HL-60/S4 (cell line): ENCODE results near the gene GPR162.

ENCODE experiments used
- in situ Hi-C: fragments of 300-500 bp; cut with MboI; formaldehyde crosslinking; loops from 2 replicates; pipeline ENCODE4 v1.14.3; 2022; ENCODE audit warnings: low sequenced_read_pairs

GPR162 gene

GRCh38 chr12:6833189-6833890 is 11.7 kb downstream of the GPR162 start:
- in situ Hi-C loops: no loop called here

GRCh38 chr12:6834254-6834653 is 12.6 kb downstream of the GPR162 start:
- in situ Hi-C loops: no loop called here

GRCh38 chr12:6834873-6835272 is 13.3 kb downstream of the GPR162 start:
- in situ Hi-C loops: no loop called here

GRCh38 chr12:6836851-6837250 is 15.2 kb downstream of the GPR162 start:
- in situ Hi-C loops: no loop called here

GRCh38 chr12:6837370-6838060 is 15.9 kb downstream of the GPR162 start:
- in situ Hi-C loops: no loop called here

GRCh38 chr12:6838854-6839253 is 17.2 kb downstream of the GPR162 start:
- in situ Hi-C loops: no loop called here

- in situ Hi-C loops: no loop called here
Observed at GRCh38 chr12:6839482-6840201, 18.0 kb downstream of the GPR162 start.

GRCh38 chr12:6840330-6840729 is 18.7 kb downstream of the GPR162 start:
- in situ Hi-C loops: no loop called here

GRCh38 chr12:6840761-6841515 is 19.3 kb downstream of the GPR162 start, which contains the start of gene GNB3:
Gene GNB3 (plus strand): TSS chr12:6840925. CDS start chr12:6841288, 363 bp downstream.
- in situ Hi-C loops: no loop called here

GRCh38 chr12:6842075-6842474 is 20.5 kb downstream of the GPR162 start:
- in situ Hi-C loops: no loop called here

GRCh38 chr12:6843118-6843902 is 21.7 kb downstream of the GPR162 start:
- in situ Hi-C loops: no loop called here

GRCh38 chr12:6845395-6845794 is 23.8 kb downstream of the GPR162 start:
- in situ Hi-C loops: no loop called here

- in situ Hi-C loops: no loop called here
Observed at GRCh38 chr12:6846316-6846869, 24.8 kb downstream of the GPR162 start.

GRCh38 chr12:6847676-6848075 is 26.1 kb downstream of the GPR162 start:
- in situ Hi-C loops: no loop called here

- in situ Hi-C loops: no loop called here
Observed at GRCh38 chr12:6849427-6849826, 27.8 kb downstream of the GPR162 start.

- in situ Hi-C loops: no loop called here
Observed at GRCh38 chr12:6849976-6850560, 28.4 kb downstream of the GPR162 start.

GRCh38 chr12:6850796-6851152 is 29.2 kb downstream of the GPR162 start:
- in situ Hi-C loops: no loop called here

- in situ Hi-C loops: no loop called here
Observed at GRCh38 chr12:6851153-6851920, 29.7 kb downstream of the GPR162 start, which contains the start of gene CDCA3. Gene CDCA3 (minus strand): TSS chr12:6851286. CDS start chr12:6850952, 334 bp downstream.
